ENCODE measurements around the gene CFC1.
"Not testable (repeated sequence)": the region's sequence is repeated elsewhere in the genome, so short reads cannot be mapped to it uniquely, and the experiment has no call there.

The CFC1 gene

DNA sequence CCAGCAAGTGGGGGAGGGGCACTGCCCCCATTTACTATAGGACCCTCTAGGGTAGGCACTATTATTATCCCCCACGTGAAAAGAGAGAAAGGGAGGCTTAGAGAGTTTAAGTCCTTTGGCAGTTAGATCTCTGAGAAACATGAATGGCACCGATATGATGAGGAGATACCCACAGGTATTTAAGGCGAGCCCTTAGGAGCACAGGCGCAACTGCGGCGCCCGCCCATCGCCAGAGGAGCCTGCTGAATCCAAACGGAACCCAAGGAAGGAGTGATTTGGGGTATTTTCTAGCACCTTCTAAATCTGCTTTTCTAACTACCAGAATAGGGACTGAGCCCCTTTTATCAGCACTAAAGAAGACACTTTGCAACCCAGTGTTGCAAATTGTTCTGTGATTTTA is 551 bp upstream of the CFC1 start:
- H3K9me3 ChIP-seq (ENCODE audit: control insufficient read depth, low read length); H3K4me1 ChIP-seq (ENCODE audit: control insufficient read depth, insufficient read depth, low read length); H3K27ac ChIP-seq (ENCODE audit: insufficient read depth, low read depth, low read length, poor library complexity, severe bottlenecking); H3K4me3 ChIP-seq (ENCODE audit: insufficient read depth, low read depth, low read length); H3K36me3 ChIP-seq (ENCODE audit: control insufficient read depth, insufficient read depth, low read length); H3K27me3 ChIP-seq (ENCODE audit: control insufficient read depth, insufficient read depth, low read length, poor library complexity, severe bottlenecking): not testable (repeated sequence)
- WGBS, 2 experiments: 92 to 100% methylated on average over 2 to 7 of the region's 9 CpGs

DNA sequence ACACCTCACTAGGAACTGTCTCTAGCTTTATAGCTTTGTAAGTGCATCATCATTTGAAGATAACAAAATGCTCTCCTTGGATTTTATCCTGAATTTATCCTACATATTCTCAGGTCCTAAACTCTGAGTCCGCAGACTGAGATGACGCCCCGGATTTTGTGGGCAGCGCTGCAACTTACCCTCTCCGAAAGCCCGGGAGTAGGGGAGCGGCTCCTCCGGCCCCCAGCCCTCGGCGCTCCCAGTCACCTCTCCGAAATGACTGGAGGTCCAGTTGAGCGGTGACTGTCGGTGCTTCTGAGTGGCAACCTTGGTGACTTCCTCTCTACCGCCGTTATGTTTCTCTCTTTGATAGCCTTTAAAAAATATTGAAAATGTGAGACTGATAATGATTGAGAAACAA is 912 bp downstream of the CFC1 start:
- H3K27ac ChIP-seq (ENCODE audit: insufficient read depth, low read depth, low read length, poor library complexity, severe bottlenecking); H3K36me3 ChIP-seq (ENCODE audit: control insufficient read depth, insufficient read depth, low read length); H3K4me3 ChIP-seq (ENCODE audit: insufficient read depth, low read depth, low read length); H3K4me1 ChIP-seq (ENCODE audit: control insufficient read depth, insufficient read depth, low read length); H3K27me3 ChIP-seq (ENCODE audit: control insufficient read depth, insufficient read depth, low read length, poor library complexity, severe bottlenecking); H3K9me3 ChIP-seq (ENCODE audit: control insufficient read depth, low read length): not testable (repeated sequence)
- 55 to 57% methylated on average over 9 of the region's 15 CpGs for WGBS, 2 experiments

DNA sequence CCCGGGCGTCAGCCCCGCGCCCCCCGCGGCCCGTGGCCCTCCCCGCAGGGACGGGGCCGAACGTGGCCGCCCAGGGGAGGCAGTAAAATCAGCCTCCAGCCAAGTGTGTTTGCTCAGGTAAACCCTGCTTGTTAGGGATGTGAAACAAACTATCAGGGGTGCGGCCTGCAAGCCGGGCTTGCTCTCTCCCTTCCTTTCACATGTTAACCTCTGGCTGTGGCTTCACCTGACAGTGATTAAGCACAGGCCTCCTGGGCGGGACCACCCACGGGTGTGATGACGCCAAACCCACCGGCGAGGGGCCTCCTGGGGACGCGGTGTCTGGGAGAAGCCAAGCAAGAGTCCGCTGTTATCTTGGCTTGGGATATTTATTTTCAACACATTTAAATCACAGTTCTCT is 1.4 kb downstream of the CFC1 start:
- not testable (repeated sequence) for H3K4me3 ChIP-seq (ENCODE audit: insufficient read depth, low read depth, low read length); H3K36me3 ChIP-seq (ENCODE audit: control insufficient read depth, insufficient read depth, low read length); H3K9me3 ChIP-seq (ENCODE audit: control insufficient read depth, low read length); H3K4me1 ChIP-seq (ENCODE audit: control insufficient read depth, insufficient read depth, low read length); H3K27ac ChIP-seq (ENCODE audit: insufficient read depth, low read depth, low read length, poor library complexity, severe bottlenecking); H3K27me3 ChIP-seq (ENCODE audit: control insufficient read depth, insufficient read depth, low read length, poor library complexity, severe bottlenecking)
- WGBS, 2 experiments: no CpG with 5 or more reads among the region's 22 CpGs

DNA sequence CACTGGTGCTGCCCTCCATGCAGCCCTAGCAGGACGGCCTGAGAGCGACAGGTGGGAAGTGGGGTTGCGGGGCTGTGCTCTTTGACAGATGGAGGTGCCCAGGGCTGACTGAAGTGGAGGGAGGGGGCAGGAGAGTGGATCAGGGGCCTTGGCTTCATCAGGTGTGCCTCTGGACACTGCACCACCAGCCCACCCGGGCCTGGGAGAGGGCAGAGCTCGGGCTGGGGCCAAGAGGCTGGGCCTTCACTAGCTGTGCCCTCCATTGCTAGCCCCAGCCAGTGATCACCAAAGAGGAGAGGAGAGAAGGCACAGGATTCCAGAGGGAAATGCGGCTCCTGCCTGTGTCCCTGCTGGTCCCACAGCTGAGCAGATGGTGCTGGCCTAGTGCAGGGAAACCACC is 2.6 kb downstream of the CFC1 start:
- not testable (repeated sequence) for H3K9me3 ChIP-seq (ENCODE audit: control insufficient read depth, low read length); H3K4me3 ChIP-seq (ENCODE audit: insufficient read depth, low read depth, low read length); H3K27me3 ChIP-seq (ENCODE audit: control insufficient read depth, insufficient read depth, low read length, poor library complexity, severe bottlenecking); H3K27ac ChIP-seq (ENCODE audit: insufficient read depth, low read depth, low read length, poor library complexity, severe bottlenecking); H3K36me3 ChIP-seq (ENCODE audit: control insufficient read depth, insufficient read depth, low read length); H3K4me1 ChIP-seq (ENCODE audit: control insufficient read depth, insufficient read depth, low read length)
- WGBS, 2 experiments: 80 to 98% methylated on average over 1 to 2 of the region's 6 CpGs

DNA sequence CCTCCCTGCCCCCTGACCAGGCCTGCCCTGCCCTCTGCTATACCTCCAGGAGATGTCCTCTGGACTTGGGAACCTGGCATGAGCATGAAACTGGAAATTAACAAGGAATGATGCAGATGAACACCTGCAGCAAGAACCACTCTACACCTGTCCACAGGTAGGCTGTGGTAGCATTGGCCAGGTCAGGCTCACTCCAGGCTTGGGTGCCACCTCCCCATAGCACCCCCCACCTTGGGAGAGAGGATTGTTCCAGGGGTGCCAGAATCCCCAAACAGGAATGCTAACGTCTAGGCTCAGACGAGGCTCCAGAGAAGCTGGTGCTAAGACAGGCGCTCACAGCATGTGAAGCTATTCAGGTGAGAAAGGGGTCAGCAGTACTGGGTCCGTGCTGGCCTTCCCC is 5.4 kb downstream of the CFC1 start:
- H3K4me1 ChIP-seq (ENCODE audit: control insufficient read depth, insufficient read depth, low read length); H3K9me3 ChIP-seq (ENCODE audit: control insufficient read depth, low read length); H3K27me3 ChIP-seq (ENCODE audit: control insufficient read depth, insufficient read depth, low read length, poor library complexity, severe bottlenecking); H3K27ac ChIP-seq (ENCODE audit: insufficient read depth, low read depth, low read length, poor library complexity, severe bottlenecking); H3K4me3 ChIP-seq (ENCODE audit: insufficient read depth, low read depth, low read length); H3K36me3 ChIP-seq (ENCODE audit: control insufficient read depth, insufficient read depth, low read length): not testable (repeated sequence)
- no CpG with 5 or more reads among the region's 4 CpGs for WGBS, 2 experiments

DNA sequence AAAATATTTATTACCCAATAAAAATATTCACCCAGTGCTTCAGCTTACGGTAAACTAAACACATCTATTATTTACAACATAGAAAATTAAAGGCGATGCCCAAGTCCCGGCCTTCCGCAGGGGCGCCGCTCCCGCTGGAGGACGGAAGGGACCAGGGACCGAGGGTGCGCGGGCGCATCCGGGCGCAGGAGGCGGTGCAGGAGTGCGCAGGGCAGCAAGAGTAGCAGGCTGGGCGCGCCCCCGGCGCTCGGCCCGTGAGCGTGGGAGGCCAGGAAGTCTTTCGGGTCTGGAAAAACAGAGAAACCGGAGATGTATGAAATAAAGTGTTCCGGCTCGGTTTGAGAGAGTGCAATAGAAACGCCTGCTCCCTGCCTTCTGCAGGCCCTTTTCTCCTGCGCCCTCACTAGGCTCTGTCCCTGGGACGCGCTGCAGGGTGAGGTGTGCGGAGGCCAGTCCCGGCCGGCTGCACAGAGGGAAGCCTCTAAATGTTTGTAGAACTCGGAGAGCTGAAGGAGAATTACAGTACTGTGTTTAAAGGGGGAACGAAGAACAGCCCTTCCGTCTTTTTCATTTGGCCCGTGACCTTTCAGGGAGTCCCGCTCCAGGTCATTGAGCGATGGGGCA is 6.5 kb downstream of the CFC1 start:
- not testable (repeated sequence) for H3K4me3 ChIP-seq (ENCODE audit: insufficient read depth, low read depth, low read length); H3K27ac ChIP-seq (ENCODE audit: insufficient read depth, low read depth, low read length, poor library complexity, severe bottlenecking); H3K27me3 ChIP-seq (ENCODE audit: control insufficient read depth, insufficient read depth, low read length, poor library complexity, severe bottlenecking); H3K9me3 ChIP-seq (ENCODE audit: control insufficient read depth, low read length); H3K36me3 ChIP-seq (ENCODE audit: control insufficient read depth, insufficient read depth, low read length); H3K4me1 ChIP-seq (ENCODE audit: control insufficient read depth, insufficient read depth, low read length)
- WGBS, 2 experiments: 69 to 76% methylated on average over 6 to 7 of the region's 40 CpGs

DNA sequence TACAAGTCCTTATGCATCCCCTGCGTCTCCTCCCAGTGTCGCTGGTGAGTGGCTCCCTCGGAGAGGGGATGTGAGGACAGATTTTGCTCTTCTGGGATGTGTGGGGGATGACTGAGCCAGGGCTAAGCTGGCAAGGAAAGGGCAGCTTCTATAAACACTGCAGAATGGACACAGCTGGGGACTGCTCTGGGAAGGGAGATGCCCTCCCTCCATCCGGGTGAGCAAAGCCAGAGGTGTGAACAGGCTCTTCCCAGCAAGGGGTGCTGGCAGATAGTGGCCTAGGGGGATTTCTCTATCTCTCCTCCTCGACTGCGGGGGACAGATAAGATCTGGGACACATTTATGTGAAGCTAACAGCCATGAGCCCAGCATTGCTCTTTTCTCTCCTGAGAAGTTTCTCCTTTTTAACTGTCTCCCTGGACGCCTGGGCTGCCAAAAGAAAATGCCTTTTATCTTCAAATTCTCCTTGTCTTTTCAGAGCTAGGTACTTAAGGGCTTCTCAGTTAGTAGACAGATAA is 8.5 kb downstream of the CFC1 start:
- H3K27ac ChIP-seq (ENCODE audit: insufficient read depth, low read depth, low read length, poor library complexity, severe bottlenecking); H3K36me3 ChIP-seq (ENCODE audit: control insufficient read depth, insufficient read depth, low read length); H3K27me3 ChIP-seq (ENCODE audit: control insufficient read depth, insufficient read depth, low read length, poor library complexity, severe bottlenecking); H3K4me1 ChIP-seq (ENCODE audit: control insufficient read depth, insufficient read depth, low read length); H3K9me3 ChIP-seq (ENCODE audit: control insufficient read depth, low read length); H3K4me3 ChIP-seq (ENCODE audit: insufficient read depth, low read depth, low read length): not testable (repeated sequence)
- WGBS, 2 experiments: 58 to 59% methylated on average over 5 of the region's 7 CpGs

DNA sequence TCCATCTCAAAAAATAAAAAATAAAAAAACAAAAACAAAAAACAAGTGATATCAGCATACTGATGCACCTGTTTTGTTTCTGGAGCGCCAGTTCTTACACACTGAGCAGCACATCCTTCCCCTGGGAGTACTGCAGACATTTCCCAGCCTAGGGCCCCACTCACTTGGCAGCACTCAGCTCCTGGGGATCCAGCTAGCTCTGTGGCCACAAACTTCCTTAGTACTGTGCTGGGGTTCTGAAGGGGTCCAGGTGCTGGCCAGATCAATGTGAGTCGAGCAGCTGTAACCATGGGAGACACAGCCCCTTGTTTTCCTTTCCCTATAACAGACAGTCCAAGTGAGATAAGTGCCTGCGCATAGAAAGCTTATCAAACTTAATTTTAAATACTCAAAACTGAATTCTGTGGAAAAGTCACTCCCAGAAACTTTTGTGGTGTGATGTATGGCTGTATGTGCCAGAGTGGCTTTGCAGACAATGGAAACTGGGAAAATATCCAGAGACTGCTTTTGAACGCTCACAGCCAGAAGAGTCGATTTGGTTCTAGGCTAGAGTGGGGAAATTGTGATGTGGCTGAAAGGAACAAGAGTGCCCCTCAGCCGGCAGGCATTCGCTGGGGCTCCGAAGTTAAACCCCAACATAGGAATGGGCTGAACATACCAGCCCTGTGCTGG is 9.1 kb downstream of the CFC1 start:
- H3K4me1 ChIP-seq (ENCODE audit: control insufficient read depth, insufficient read depth, low read length); H3K9me3 ChIP-seq (ENCODE audit: control insufficient read depth, low read length); H3K27ac ChIP-seq (ENCODE audit: insufficient read depth, low read depth, low read length, poor library complexity, severe bottlenecking); H3K36me3 ChIP-seq (ENCODE audit: control insufficient read depth, insufficient read depth, low read length); H3K4me3 ChIP-seq (ENCODE audit: insufficient read depth, low read depth, low read length); H3K27me3 ChIP-seq (ENCODE audit: control insufficient read depth, insufficient read depth, low read length, poor library complexity, severe bottlenecking): not testable (repeated sequence)
- 86 to 93% methylated on average over 3 of the region's 8 CpGs for WGBS, 2 experiments

DNA sequence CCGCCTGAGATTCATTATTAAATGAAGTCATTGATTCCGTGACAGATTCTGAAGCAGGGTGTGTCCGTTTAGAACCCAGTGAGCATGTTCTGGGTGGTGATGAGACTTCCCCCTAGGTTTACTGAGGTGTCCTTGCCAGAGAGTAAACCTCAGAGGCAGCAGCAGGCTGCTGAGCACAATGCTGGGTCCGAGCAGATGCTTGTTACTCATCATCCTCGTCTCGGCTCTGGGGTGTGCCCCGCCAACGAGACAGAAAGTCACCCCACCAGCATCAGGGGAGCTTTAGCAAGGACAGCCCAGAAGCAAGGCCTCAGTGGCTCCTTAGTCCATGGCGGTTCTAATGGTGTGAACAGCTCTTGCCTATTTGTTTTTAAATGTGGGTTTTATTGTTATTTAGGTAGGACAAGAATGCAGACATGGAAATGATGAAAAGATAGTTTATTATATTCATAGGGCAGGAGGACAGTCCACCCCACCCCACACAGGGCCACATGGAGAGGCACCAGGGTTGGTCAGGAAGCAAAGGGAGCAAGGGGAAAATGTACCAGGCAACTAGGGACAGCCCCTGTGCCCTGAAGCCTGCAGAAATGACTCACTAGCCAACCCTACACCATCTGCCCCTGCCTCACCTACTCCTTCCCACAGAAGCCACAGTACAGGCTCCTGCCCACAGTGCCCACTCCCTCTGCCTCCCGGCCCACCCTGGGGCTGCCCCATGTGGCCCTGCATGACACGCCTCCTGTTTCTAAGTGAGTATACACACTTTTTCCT is 10.5 kb downstream of the CFC1 start:
- no CpG with 5 or more reads among the region's 11 CpGs for WGBS, 2 experiments

DNA sequence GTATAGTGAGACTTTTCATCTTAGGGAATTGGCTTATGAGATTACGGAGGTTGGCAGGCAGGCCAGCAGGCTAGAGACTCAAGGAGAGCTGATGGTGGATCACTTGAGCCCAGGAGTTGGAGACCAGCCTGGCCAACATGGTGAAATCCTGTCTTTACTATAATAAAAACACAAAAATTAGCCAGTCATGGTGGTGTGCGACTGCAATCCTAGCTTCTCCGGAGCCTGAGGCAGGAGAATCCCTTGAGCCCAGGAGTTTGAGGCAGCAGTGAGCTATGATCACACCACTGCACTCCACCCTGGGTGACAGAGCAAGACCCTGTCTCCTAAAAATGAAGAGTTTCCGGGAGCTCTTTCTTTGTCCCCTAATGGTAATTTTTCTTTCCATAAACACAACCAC is 14.6 kb downstream of the CFC1 start:
- H3K4me1 ChIP-seq (ENCODE audit: control insufficient read depth, insufficient read depth, low read length); H3K36me3 ChIP-seq (ENCODE audit: control insufficient read depth, insufficient read depth, low read length); H3K27ac ChIP-seq (ENCODE audit: insufficient read depth, low read depth, low read length, poor library complexity, severe bottlenecking); H3K4me3 ChIP-seq (ENCODE audit: insufficient read depth, low read depth, low read length); H3K9me3 ChIP-seq (ENCODE audit: control insufficient read depth, low read length); H3K27me3 ChIP-seq (ENCODE audit: control insufficient read depth, insufficient read depth, low read length, poor library complexity, severe bottlenecking): not testable (repeated sequence)
- WGBS, 2 experiments: 85 to 100% methylated on average over 2 of the region's 4 CpGs

More for the DNA sequence above, 10.5 kb downstream of the CFC1 start:
- not testable (repeated sequence) for H3K4me3 ChIP-seq (ENCODE audit: insufficient read depth, low read depth, low read length); H3K4me1 ChIP-seq (ENCODE audit: control insufficient read depth, insufficient read depth, low read length); H3K27me3 ChIP-seq (ENCODE audit: control insufficient read depth, insufficient read depth, low read length, poor library complexity, severe bottlenecking); H3K9me3 ChIP-seq (ENCODE audit: control insufficient read depth, low read length); H3K27ac ChIP-seq (ENCODE audit: insufficient read depth, low read depth, low read length, poor library complexity, severe bottlenecking); H3K36me3 ChIP-seq (ENCODE audit: control insufficient read depth, insufficient read depth, low read length)

Measured in ectodermal cell (in vitro differentiated cells).